Stomach (tissue), 9 donors: ENCODE results near the gene KRT5. TPM values are rescaled to one million over a fixed set of nuclear protein-coding genes. Genes with fewer than 3 reads are reported as not detected.
"Not testable (repeated sequence)": the region's sequence is repeated elsewhere in the genome, so short reads cannot be mapped to it uniquely, and the experiment has no call there.

Source experiments
- DNase-seq, 2 donors: peaks; one replicate each; pipeline versions ENCODE4 v3.0.0 to v3.0.0-alpha.2; 2013 to 2019
- H3K27ac ChIP-seq, 5 donors: fragments of 200-600 bp in 4 of 5; sonication (generic) in 4 of 5; one replicate each; pipeline ENCODE4 v1.5.1; 2013 to 2019; ENCODE audit warnings: mild to moderate bottlenecking in 1 of 5, moderate library complexity in 1 of 5
- H3K27me3 ChIP-seq, 3 donors: fragments of 200-600 bp; sonication (generic); one replicate each; pipeline ENCODE4 v1.5.1; 2017 to 2019; ENCODE audit warnings: mixed run types in 1 of 3
- H3K36me3 ChIP-seq, 4 donors: fragments of 200-600 bp; sonication (generic); 1 replicate in 3 of 4; 2 replicates in 1 of 4; pipeline ENCODE4 v1.5.1; 2016 to 2019
- H3K4me1 ChIP-seq, 4 donors: fragments of 200-600 bp; sonication (generic); one replicate each; pipeline ENCODE4 v1.5.1; 2016 to 2019
- H3K4me3 ChIP-seq, 4 donors: fragments of 200-600 bp; sonication (generic) in 3 of 4; one replicate each; pipeline ENCODE4 v1.5.1; 2016 to 2019; ENCODE audit warnings: mild to moderate bottlenecking in 1 of 4
- H3K9me3 ChIP-seq, 4 donors: fragments of 200-600 bp; sonication (generic); one replicate each; pipeline ENCODE4 v1.5.1; 2016 to 2019
- CTCF ChIP-seq, 7 experiments: fragments of 450-650 bp in 4 of 7; fragments of 200-600 bp in 3 of 7; sonication (generic) in 3 of 7; IDR thresholded peaks; one replicate each; pipeline ENCODE4 v1.5.1; 2016 to 2019; ENCODE audit warnings: antibody characterized with exemption in 7 of 7, control low read depth in 2 of 7, mild to moderate bottlenecking in 1 of 7
- EP300 ChIP-seq: sonication (generic); formaldehyde crosslinking; IDR thresholded peaks from one replicate; pipeline ENCODE4 v1.6.1; 2017; ENCODE audit warnings: antibody characterized with exemption
- POLR2A ChIP-seq, 4 donors: fragments of 450-650 bp; IDR thresholded peaks; one replicate each; pipeline ENCODE4 v1.6.1; 2016; ENCODE audit warnings: antibody characterized with exemption in 4 of 4, control low read depth in 2 of 4, mild to moderate bottlenecking in 1 of 4, moderate library complexity in 1 of 4
- POLR2AphosphoS5 ChIP-seq, 3 donors: sonication (generic); formaldehyde crosslinking; IDR thresholded peaks; one replicate each; pipeline ENCODE4 v1.6.1; 2016; ENCODE audit warnings: antibody characterized with exemption in 3 of 3
- WGBS, 5 donors: extraction: QIAGEN DNeasy Blood & Tissue Kit in 3 of 5; methylation state at CpG; one replicate each; pipeline versions ENCODE4 v1.1.5 to v1.1.7; 2013 to 2018; 5-methylcytosine and 5-hydroxymethylcytosine counted together
- intact Hi-C: fragments of 100-400 bp; cut with DNase I; formaldehyde crosslinking; loops from one replicate; pipeline ENCODE4 v1.15.1; 2023; ENCODE audit warnings: low total_unique reads
- polyA plus RNA-seq, 3 donors: library from polyadenylated mRNA; stranded (reverse); fragments of 200-250 nt; gene quantifications; one replicate each; pipeline ENCODE4 v1.2.3, GENCODE V29; 2013
- total RNA-seq, 5 donors: library from RNA; depleted of rRNA; stranded (reverse); fragments of >200 nt; gene quantifications; one replicate each; pipeline versions ENCODE4 v1.1.0 to v1.2.3, GENCODE V29; 2014 to 2016
- donor health status: healthy with polysubstance abuse.
- donor health status: Bipolar disorder and iron deficiency.
- donor health status: healthy.

KRT5 gene
- total and polyA plus RNA-seq, 8 donors = 0.89 to 2,165 (median 9.6) TPM; not detected in 4

GRCh38 chr12:52493172-52493571 lies 27.0 kb downstream of the KRT5 start, which contains the start of gene KRT6A:
KRT6A (minus strand) TSS chr12:52493257; CDS start chr12:52493188, 69 bp downstream.
- no peak for TF ChIP-seq CTCF (IDR thresholded peaks at IDR 0.05)
- TF ChIP-seq POLR2A (IDR thresholded peaks at IDR 0.05) = no peak
- TF ChIP-seq POLR2AphosphoS5 (IDR thresholded peaks at IDR 0.05) = no peak
- TF ChIP-seq EP300 = no peak
- no peaks in the 10 kb centered on the region for H3K9me3 ChIP-seq
- no peak for DNase-seq
- H3K36me3 ChIP-seq = no peaks in the 10 kb centered on the region
- no peak within 1 kb of the TSS for H3K4me3 ChIP-seq
- H3K4me1 ChIP-seq = peaks cover 0 to 5% (median 0%) of the 10 kb centered on the region in 4 donors
- no peak within 1 kb of the TSS for H3K27ac ChIP-seq
- intact Hi-C loops = no loop called here
- 57 to 88% (median 72%) methylated on average over 2 of the region's 2 CpGs for WGBS, 5 donors
- peaks cover 0 to 15% (median 6%) of the 10 kb centered on the region in 3 donors for H3K27me3 ChIP-seq

GRCh38 chr12:52492405-52492804 lies 27.8 kb downstream of the KRT5 start:
- H3K36me3 ChIP-seq, DNase-seq, H3K4me1 ChIP-seq, H3K9me3 ChIP-seq, H3K27ac ChIP-seq, H3K4me3 ChIP-seq, intact Hi-C loops: not testable (repeated sequence)
- H3K27me3 ChIP-seq = peaks cover 0 to 20% (median 6%) of the 10 kb centered on the region in 3 donors
- WGBS, 5 donors = 91 to 97% (median 95%) methylated on average over 5 to 6 of the region's 6 CpGs

- H3K4me1 ChIP-seq, intact Hi-C loops, H3K9me3 ChIP-seq, DNase-seq, H3K27ac ChIP-seq, H3K4me3 ChIP-seq, H3K36me3 ChIP-seq: not testable (repeated sequence)
- H3K27me3 ChIP-seq = peaks cover 0 to 20% (median 6%) of the 10 kb centered on the region in 3 donors
- WGBS, 5 donors = 79 to 90% (median 83%) methylated on average over 8 of the region's 8 CpGs
These were observed 28.7 kb downstream of the KRT5 start for GRCh38 chr12:52491495-52491894.

GRCh38 chr12:52488736-52489135 lies 31.5 kb downstream of the KRT5 start:
- Histone ChIP-seq H3K27ac (no peak overlapping the region), H3K4me3 (no peak overlapping the region), H3K4me1 (no peaks in the 10 kb centered on the region), H3K27me3 (peaks cover 0 to 20% (median 6%) of the 10 kb centered on the region in 3 donors), H3K36me3 (no peaks in the 10 kb centered on the region), H3K9me3 (peaks cover 0 to 9% (median 3%) of the 10 kb centered on the region in 4 donors)
- intact Hi-C loops = no loop called here
- no peak for DNase-seq
- no peak for TF ChIP-seq EP300
- TF ChIP-seq POLR2A (IDR thresholded peaks at IDR 0.05) = no peak
- no peak for TF ChIP-seq CTCF (IDR thresholded peaks at IDR 0.05)
- TF ChIP-seq POLR2AphosphoS5 (IDR thresholded peaks at IDR 0.05) = no peak

- H3K4me3 ChIP-seq, H3K27ac ChIP-seq, H3K36me3 ChIP-seq, intact Hi-C loops, H3K9me3 ChIP-seq, H3K4me1 ChIP-seq, DNase-seq: not testable (repeated sequence)
- WGBS, 5 donors = 79 to 89% (median 85%) methylated on average over 5 to 15 of the region's 15 CpGs
- H3K27me3 ChIP-seq = peaks cover 0 to 11% (median 6%) of the 10 kb centered on the region in 3 donors
These were observed 32.3 kb downstream of the KRT5 start for GRCh38 chr12:52487744-52488443.

GRCh38 chr12:52487211-52487610 lies 33.0 kb downstream of the KRT5 start:
- intact Hi-C loops = no loop called here

More at GRCh38 chr12:52487211-52487610, 33.0 kb downstream of the KRT5 start:
- Histone ChIP-seq H3K27me3 (peaks cover 0 to 11% (median 6%) of the 10 kb centered on the region in 3 donors), H3K9me3 (peaks cover 0 to 9% (median 3%) of the 10 kb centered on the region in 4 donors), H3K4me3 (no peak overlapping the region), H3K27ac (no peak overlapping the region), H3K4me1 (no peaks in the 10 kb centered on the region), H3K36me3 (no peaks in the 10 kb centered on the region)
- 0 to 94% (median 45%) methylated on average over 1 of the region's 1 CpG for WGBS, 5 donors
- no peak for DNase-seq
- TF ChIP-seq CTCF (IDR thresholded peaks at IDR 0.05) = no peak
